PFSK-1 (cell line): Measurements from ENCODE around the gene SPDEF.

Experiments
- FOXP2 ChIP-seq: optimal IDR thresholded peaks from 2 replicates; pipeline ENCODE3; 2011; ENCODE audit warnings: borderline replicate concordance, control low read depth, inconsistent platforms; ENCODE audit not compliant: insufficient read depth; ENCODE audit errors: extremely low read length, extremely low read depth
- POLR2AphosphoS5 ChIP-seq: IDR thresholded peaks from 2 replicates; pipeline ENCODE4 v1.6.1; 2012; ENCODE audit warnings: low read depth, mild to moderate bottlenecking, control low read depth, low read length, moderate library complexity
- SIN3A ChIP-seq: IDR thresholded peaks from 2 replicates; pipeline ENCODE4 v1.6.1; 2012; ENCODE audit warnings: mild to moderate bottlenecking, low read length, moderate library complexity, borderline replicate concordance; ENCODE audit not compliant: insufficient read depth
- TAF1 ChIP-seq: IDR thresholded peaks from 2 replicates; pipeline ENCODE4 v1.6.1; 2012; ENCODE audit warnings: low read length, control low read depth, borderline replicate concordance; ENCODE audit not compliant: insufficient read depth

DNA sequence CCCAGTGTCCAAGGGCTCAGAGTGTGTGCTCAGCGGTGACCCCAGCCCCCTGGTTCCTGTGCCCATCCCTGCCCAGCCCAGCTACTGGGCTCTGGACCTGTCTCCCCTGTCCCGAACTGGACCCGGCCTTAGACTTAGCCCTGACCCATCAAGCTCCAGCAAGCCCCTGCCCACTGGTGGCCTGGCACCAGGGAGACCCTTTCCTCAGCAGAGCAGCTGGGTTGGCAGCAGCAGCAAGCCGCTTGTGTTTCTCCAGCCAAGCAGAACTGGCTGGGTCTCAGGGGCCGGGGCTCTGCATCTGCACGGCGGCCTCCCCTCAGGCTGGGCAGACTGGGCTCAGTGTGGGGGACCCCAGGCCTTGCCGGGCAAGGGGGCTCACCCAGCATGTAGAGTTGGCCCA is 801 bp downstream of the SPDEF start:
- TF ChIP-seq TAF1 (no peak), POLR2AphosphoS5 (no peak), SIN3A (no peak), FOXP2 (no peak)
